ENCODE measurements around the gene ASCL1. TPM values are rescaled to one million over a fixed set of nuclear protein-coding genes. Genes with fewer than 3 reads are reported as not detected.

ASCL1 gene
- total and polyA plus RNA-seq, 2 of the 13 experiments (the other 11 are each of a cell fraction or from before 2014, with no cell fraction given), result not detected

DNA sequence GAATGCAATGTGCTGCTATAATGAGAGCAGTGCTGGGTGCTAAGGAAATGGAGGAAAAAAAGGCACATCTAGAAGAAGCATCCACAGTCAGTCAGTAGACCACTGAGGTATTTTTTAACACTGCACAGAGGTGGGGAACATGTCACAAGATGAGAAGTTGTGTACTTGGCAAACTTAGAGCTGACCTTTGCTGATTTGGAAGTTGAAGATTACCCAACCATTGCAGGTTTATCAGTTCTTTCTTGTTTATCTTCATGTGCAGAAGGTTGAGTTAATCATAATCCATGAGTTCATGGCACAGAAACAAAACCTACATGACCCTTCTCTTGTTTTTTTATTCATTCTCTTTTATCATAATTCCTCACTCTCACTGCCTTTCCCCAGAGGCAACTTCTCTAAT lies 37.2 kb upstream of the ASCL1 start (continued):
- TF ChIP-seq PAXIP1 (CRISPR knock-in tag; conservative IDR thresholded peaks at IDR 0.05) (peak; percentile 96), ZNF574 (CRISPR knock-in tag; IDR thresholded peaks at IDR 0.05) (peak; percentile 49; the same call in 1 of the 2 replicates), ZBTB10 (CRISPR knock-in tag; IDR thresholded peaks at IDR 0.05; ENCODE audit: borderline replicate concordance) (no peak), ATF2 (CRISPR knock-in tag; IDR thresholded peaks at IDR 0.05) (peak; percentile 92), PITX1 (CRISPR knock-in tag; IDR thresholded peaks at IDR 0.05) (peak; percentile 92), PHF21A (CRISPR knock-in tag; IDR thresholded peaks at IDR 0.05) (peak; percentile 80), ISL2 (CRISPR knock-in tag; IDR thresholded peaks at IDR 0.05) (peak; percentile 99), ZNF780A (CRISPR knock-in tag; IDR thresholded peaks at IDR 0.05) (no peak), JARID2 (CRISPR knock-in tag; IDR thresholded peaks at IDR 0.05; ENCODE audit: insufficient replicate concordance) (no peak), CREBL2 (CRISPR knock-in tag; IDR thresholded peaks at IDR 0.05; ENCODE audit: borderline replicate concordance) (no peak), GLI4 (CRISPR knock-in tag; IDR thresholded peaks at IDR 0.05; ENCODE audit: borderline replicate concordance) (no peak), ZNF510 (CRISPR knock-in tag; IDR thresholded peaks at IDR 0.05; ENCODE audit: low read depth) (peak; percentile 76; the same call in 1 of the 2 replicates), ARID3A (IDR thresholded peaks at IDR 0.05; ENCODE audit: low read depth, low read length) (peak; percentile 90), XRCC5 (optimal IDR thresholded peaks at IDR 0.05; ENCODE audit: low read length) (no peak)
- TF ChIP-seq, protein P1, sequence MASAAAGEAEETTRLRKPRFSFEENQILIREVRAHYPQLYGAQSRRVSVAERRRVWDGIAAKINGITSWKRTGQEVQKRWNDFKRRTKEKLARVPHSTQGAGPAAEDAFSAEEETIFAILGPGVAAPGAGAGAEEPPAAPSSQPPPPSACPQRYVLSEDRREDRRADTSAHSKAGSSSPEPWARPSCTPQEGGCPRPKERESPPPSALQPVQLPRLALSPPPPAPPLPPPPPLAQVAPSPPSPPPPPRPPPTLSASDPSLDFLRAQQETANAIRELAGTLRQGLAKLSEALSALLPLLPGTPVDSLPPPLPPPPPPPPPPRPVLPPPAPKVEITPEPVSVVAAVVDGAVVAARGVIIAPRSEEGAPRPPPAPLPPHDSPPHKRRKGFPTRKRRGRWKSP (CRISPR knock-in tag; IDR thresholded peaks at IDR 0.05), result peak; percentile 63; the same call in 1 of the 2 replicates

Measured in HepG2 (cell line).